DOHH2 (cell line): ENCODE data around the gene RECQL5.

Source experiments
- CTCF ChIP-seq: fragments of 200-600 bp; sonication (generic); IDR thresholded peaks from one replicate; pipeline ENCODE4 v1.5.1; 2014; ENCODE audit warnings: antibody characterized with exemption, mild to moderate bottlenecking, low read depth, low read length; ENCODE audit not compliant: poor library complexity, severe bottlenecking
- EZH2phosphoT487 ChIP-seq: fragments of 200-600 bp; sonication (generic); IDR thresholded peaks from 2 replicates; pipeline ENCODE4 v1.6.1; 2017; ENCODE audit warnings: borderline replicate concordance, mild to moderate bottlenecking, antibody characterized with exemption, low read length, moderate library complexity, mixed read lengths

GRCh38 chr17:75664099-75664549 is 2.8 kb downstream of the RECQL5 start:
- TF ChIP-seq CTCF (no peak), EZH2phosphoT487 (no peak)
